HG02759 (cell line): ENCODE measurements around the gene SYCP1.
"Not testable (repeated sequence)": the region's sequence is repeated elsewhere in the genome, so short reads cannot be mapped to it uniquely, and the experiment has no call there.

ENCODE experiments used
- ATAC-seq: cut with Tn5 transposase; IDR thresholded peaks from one replicate; pipeline ENCODE4 v1.9.1; 2021; ENCODE audit warnings: mild to moderate bottlenecking, moderate library complexity; ENCODE audit not compliant: unreplicated experiment

SYCP1 gene

DNA sequence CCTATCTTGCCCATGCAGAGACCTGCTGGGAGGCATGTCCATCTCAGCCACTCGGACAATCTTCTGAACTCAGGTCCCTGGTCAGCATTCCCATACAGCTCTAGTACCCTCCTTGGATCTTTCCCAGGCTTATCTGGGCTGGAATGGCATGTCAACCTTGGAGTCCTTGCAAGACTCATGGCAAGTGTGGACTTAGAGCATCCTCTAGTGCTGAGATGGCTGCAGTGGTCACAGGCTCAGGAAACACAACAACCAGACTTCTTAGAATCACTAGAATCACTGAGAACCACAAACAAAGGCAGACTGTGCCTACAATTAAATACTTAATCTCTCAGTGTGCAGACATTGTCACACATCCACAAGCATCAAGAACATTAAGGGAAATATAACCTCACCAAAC lies 101.9 kb downstream of the SYCP1 start:
- ATAC-seq: no peak

DNA sequence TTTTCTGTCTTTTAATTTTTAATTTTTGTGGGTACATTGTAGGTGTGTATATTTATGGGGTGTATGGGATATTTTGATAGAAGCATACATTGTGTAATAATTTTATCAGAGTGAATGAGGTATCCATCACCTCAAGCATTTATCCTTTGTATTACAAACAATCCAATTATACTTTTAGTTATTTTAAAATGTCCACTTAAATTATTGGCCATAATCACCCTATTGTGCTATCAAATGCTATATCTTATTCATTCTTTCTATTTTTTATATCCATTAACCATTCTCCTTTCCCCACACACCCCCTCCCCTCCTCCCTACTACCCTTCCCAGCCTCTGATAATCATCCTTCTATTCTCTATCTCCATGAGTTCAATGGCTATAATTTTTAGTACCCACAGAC lies 104.8 kb downstream of the SYCP1 start:
- ATAC-seq: no peak

DNA sequence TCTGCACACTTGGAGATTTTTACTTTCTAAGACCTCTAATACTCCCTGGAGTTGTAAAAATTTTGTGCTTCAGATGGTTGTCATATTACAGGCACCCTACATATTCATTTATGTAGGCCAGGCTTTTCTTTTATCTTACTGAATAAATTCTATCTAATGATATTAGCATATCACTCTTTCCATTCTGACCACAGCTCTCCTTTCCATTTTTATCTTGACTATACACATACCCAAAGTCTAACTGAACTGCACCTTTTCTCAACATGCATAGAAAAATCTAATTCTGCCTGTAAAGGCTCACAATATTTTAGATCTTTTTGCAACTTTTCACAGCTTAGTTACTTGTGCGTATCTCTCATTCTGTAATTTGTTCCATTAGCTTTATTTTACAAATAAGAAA lies 122.2 kb downstream of the SYCP1 start:
- no peak for ATAC-seq

DNA sequence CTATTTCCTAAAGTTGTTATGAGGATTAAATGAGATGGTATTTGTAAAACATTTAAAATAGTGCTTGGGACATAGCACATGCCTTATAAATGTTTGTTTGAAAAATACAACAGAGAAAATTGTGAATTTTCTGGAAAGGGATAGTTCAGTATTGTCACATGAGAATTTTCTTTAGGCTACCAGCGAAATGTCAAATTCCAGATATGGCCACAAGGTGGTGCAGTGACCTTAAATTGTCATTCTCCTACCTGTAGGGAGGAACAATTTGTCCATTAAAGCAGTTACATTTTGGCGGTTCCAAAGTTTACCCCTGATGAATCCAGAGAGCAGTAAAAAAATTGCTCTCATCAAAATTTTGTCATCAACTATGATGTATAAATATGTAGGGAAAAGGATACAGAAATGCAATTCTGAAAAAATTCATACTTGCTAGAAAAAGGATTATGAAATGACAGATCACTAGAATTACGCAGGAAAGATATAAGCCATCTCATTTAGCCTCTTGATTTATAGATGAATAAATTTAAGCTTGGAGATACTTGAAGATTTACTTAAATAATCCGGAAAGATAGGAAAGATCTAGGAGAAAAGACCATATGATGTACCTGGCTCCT lies 124.7 kb downstream of the SYCP1 start:
- ATAC-seq: no peak

DNA sequence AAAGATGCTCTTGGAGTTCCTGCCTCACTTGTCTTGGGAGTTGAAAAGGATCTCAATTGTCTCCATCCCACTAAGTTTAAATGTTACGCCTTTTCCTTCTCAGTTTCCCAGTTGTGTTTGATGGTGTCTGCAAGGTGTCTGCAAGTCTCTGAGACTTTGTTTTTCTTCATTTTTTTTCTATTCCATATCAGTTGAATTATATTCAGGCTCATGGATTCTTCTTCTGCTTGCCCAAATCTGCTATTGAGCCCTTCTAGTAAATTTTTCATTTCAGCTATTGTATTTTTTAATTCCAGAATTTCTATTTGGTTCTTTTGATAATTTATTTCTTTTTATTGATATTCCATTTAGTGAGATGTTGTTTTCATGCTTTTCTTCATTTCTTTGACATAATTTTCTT lies 127.6 kb downstream of the SYCP1 start:
- ATAC-seq: no peak

DNA sequence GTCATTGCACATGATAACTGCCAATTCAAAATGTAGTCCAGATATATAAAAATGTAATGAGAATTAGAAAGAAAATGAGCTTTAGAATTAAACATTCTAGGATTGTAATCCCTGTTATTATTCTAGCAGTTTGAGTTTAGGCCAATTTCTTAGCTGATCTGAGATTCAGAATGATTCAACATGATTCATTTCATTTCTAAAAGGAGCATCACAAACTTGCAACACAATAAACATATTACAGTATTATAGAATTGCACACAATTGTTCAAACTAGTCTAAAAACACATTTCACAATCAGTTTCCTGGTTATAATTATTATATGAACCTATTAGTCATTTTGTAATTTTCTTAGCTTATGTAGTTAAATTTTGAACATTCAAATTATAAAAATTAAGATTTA lies 131.6 kb downstream of the SYCP1 start:
- ATAC-seq: no peak

DNA sequence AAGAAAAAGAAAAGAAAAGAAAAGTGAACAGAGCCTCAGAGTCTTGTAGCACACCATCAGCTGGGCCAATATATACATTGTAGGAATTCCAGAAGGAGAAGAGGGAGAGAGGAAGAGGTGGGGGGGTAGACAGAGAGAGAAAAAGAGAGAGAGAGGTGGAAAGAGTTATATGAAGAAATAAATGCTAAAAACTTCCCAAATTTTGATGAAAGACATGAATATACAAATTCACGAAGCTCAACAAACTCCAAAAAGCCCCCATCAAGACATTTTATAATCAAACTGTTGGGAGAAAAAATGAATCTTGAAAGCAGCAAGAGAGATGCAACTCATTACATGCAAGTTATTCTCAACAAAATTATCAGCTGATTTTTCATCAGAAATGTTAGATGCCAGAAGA lies 133.4 kb downstream of the SYCP1 start:
- ATAC-seq: no peak

DNA sequence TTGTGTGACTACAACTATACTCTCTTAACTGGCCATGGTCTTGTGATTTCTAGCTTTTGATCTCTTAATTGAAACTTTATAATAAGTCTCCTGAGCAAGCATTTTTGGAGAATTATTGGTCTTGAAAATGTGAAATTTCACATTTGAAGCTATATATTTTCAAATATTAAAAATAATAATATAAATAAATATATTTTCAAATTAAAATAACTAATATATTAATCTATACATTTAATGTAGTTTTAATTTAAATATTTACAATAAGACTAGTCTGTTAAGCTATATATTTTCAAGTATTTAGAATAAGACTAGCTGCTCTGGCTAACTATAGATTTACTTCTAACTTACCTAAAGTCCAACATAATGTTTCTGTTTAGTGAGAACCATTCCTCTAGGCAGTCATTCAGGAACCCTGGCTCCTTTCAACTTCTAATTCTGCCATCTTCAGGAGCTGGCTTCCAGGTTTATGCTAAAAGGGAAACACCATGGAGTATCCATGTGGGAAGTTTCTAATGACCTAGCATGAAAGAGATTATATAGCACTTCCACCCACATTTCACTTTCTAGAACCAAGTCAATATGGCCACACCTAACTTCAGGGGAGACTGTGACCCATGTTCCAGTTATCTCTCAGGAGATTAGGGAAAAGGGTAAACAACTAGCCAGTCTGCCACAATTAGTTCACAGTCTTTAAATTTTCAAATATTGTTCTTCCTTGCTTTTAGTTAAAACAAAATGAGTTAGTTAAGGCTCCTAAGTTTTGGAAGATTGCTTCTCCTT lies 143.0 kb downstream of the SYCP1 start:
- no peak for ATAC-seq

DNA sequence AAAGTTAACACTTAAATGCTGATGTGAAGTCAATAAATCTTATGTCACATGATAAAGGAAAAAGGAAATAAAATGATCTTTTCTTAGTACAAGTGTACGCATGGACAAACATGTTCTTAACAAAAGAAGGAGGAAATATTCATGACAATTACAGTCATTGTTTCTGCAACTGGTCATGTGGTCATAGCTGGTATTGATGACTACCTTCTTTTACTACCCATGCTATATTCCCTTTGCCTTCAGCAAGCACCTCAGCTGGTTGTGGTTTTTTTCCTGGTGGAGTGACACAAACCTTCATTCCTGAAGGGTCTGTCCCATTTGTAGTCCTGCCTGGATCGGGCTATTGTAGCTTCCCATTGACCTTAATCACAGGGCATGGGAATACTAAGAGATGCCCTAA lies 151.5 kb downstream of the SYCP1 start:
- no peak for ATAC-seq

DNA sequence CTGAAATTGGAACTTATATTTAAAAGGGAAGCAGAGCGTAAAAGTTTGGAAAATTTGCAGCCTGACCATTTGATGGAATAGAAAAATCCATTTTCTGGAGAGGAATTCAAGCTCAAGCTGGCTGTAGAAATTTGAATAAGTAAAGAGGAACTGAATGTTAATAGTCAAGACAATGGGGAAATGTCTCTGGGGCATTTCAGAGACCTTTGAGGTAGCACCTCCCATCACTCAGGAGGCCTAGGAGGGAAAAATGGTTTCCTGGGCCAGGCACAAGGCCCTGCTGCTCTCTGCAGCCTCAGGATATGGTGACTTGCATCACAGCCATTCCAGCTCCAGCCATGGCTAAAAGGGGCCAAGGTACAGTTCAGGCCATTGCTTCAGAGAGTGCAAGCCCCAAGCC lies 157.3 kb downstream of the SYCP1 start:
- ATAC-seq: no peak

DNA sequence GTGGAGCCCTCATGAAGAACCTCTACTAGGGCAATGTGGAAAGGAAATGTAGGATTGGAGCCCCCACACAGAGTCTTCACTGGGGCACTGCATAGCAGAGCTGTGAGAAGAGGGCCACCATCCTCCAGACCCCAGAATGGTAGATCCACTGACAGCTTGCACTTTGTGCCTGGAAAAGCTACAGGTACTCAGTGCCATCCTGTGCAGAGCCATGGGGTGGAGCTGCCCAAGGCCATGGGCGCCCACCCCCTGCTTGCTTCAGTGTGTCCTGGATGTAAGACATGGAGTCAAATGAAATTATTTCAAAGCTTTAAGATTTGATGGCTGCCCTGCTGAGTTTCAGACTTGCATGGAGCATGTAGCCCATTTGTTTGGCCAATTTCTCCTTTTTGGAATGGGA lies 157.8 kb downstream of the SYCP1 start:
- no peak for ATAC-seq

DNA sequence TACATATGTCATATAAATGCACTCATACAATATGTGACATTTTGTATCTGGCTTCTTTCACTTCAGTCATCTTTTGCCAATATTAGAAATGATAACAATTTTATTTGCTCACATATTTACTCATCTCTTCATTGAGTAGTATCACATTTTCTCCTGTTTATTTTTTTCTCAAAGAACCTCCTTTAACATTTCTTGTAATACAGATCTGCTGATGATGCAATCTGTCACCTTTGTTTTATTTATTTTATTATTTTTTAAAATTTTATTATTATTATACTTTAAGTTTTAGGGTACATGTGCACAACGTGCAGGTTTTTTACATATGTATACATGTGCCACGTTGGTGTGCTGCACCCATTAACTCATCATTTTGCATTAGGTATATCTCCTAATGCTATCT lies 159.1 kb downstream of the SYCP1 start:
- ATAC-seq: no peak

DNA sequence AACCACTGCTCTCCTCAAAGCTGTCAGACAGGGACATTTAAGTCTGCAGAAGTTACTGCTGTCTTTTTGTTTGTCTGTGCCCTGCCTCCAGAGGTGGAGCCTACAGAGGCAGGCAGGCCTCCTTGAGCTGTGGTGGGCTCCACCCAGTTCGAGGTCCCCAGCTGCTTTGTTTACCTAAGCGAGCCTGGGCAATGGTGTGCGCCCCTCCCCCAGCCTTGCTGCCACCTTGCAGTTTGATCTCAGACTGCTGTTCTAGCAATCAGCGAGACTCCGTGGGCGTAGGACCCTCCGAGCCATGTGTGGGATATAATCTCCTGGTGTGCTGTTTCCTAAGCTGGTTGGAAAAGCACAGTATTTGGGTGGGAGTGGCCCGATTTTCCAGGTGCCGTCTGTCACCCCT lies 164.9 kb downstream of the SYCP1 start:
- ATAC-seq: not testable (repeated sequence)

DNA sequence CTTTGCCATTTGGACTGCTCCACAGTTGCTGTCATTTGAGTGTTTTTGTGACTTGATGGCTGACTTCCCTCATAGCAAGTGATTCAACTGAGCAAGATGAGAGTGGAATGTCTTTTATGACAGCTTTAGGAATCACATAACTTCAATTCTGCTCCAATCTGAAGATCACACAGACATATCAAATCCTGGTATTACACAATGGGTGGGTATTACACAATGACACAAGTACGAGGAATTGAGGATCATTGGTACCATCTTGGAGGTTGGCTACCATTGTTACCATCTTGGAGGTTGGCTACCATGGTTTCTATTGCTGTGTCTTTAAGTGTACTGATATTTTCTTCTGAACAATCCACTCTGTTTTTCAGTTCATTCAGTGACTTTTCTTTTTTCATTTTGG lies 166.5 kb downstream of the SYCP1 start:
- ATAC-seq: no peak

DNA sequence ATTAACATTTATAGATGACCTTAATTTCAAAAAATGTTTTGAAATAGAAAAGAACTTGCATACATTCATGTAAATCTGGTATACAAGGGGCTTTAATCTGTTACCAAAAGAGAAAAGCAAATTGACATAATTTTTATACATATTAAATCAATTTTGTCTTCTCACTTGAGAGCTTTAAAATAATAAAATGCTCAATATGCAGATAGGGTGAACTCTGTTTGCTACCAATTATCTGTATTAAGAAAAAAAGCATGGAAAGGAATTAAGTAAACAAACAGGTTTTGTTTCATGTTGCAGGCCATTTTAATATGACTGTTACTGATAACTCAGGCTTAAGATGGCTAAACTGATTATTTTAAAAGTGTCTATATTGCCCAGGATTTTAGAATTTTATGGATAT lies 168.9 kb downstream of the SYCP1 start:
- no peak for ATAC-seq

DNA sequence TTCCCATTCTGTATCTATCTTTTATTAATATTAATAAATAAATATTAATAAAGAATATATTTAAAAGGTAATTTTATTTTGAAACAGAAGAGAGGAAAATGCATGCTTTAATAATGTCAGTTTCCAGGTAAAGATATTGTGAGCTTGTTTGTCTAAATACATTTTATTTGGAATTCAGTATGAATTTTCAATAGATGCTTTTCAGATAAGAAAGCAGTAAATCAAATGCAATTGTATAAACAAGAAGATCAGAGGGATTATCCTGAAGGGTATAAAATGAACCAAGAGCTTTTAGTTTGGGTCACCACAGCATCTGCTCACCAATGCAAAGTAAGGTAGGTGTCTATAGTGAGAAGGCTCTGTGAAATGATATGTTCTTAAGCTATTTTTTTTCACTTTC lies 174.9 kb downstream of the SYCP1 start, which contains the start of gene TSHB:
Gene TSHB, plus strand, starts transcription at position 301 of the 400 bp plus-strand sequence. CDS start 3,537 bp downstream, outside the sequence.
- ATAC-seq: no peak

DNA sequence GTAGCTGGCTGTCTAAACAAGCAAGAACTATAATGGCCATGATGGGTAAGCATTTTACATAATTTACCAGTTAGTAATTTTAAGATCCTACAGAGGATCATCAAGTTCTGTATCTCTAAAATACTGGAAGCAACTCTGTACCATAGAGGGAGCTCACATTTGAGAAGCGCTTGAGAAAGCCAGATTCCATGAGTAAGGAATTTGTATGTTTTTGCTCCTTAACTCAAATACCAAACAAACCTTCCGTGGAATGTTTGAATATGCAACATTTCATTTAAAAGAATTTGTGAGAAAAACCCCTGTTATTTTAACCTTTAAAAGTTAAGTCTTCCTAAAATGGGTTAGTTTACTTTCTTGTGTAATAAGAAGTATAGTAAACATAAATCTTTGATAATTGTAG lies 176.9 kb downstream of the SYCP1 start:
- ATAC-seq: no peak

DNA sequence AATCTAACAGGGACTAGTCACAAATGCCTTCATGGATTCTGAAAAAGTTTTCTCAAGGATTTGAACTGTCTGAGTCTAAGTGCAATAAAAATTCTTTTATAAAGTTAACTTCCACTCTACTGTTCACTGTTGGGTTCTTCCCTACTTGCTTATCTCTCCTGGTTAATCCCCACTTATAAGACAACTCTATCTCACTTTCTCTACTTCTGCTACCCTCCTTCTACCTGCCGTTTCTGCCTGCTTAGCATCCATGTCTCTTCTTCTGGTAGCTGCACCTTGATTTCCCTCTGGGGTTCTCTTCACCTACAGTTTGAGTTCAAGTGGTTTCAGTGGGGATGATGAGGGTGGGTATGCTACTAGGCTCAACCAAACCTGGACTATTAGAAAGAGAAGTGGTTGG lies 181.0 kb downstream of the SYCP1 start:
- no peak for ATAC-seq

DNA sequence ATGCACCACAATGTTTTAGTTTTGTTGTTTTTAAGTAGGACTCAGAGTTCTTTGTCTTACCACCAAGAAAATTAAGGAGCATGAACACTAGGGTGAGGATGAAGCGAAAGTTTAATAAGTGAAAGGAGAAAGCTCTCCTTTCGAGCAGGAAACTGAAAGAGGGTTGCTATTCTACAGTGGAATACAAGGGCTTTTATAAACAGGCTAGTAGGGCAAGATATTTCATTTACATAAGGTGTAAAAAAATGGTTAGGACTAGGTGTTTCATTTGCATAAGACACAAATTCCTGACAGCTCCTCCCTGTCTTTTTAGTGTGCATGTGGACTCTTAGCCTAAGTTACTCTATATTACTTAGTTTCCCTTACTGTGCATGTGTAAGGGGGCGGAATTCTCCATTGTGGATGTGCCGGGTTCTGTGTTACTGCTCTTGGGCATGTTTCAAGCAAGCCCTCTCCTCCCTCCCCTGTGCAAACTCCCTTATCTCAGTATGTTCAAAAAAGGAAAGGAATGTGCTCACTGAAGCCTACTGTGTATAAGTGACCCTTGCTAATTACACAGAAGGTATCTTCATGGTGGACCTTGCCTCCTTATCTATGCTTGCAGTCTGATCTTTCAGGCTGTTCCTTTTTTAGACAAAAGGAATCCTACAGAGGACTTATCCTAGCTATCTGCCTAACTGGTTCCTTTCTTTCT lies 182.3 kb downstream of the SYCP1 start:
- no peak for ATAC-seq

DNA sequence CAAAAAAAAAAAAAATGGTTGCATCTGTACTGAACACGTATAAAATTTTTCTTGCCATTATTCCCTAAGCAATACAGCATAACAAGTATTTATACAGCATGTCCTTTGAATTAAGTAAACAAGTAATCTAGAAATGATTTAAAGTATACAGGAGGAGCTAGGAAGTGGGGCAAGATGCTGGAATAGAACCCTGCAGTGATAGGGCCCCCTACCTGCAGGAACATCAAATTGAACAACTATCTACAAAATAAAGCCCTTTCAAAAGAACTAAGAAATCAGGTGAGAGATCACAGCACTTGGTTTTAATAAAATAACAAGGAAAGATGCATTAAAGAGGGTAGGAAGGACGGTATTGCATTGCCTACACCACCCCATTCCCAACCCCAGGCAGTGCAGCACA lies 185.8 kb downstream of the SYCP1 start:
- ATAC-seq: no peak

DNA sequence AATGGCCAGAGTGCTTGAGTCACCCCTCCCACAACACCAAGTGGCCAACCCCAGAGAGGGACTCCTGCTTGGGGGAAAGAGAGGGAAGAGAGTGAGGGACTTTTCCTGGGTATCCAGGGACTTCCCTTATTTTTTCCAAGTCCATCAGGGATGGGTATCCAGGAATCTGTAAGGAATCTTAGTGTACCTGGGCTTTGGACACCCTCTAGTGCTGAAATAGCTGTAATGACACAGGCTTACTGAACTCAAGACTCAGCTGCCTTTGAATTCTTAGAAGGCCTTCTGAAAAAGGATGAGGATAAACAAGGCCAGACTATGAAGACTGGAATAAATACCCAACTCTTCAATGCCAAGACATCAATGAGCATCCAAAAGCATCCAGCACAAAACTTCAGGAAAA lies 187.0 kb downstream of the SYCP1 start:
- ATAC-seq: no peak
